ENCODE data around the gene CHERP.
"Not testable (repeated sequence)": the region's sequence is repeated elsewhere in the genome, so short reads cannot be mapped to it uniquely, and the experiment has no call there.

Gene CHERP

GRCh38 chr19:16575861-16576689 is 33.8 kb upstream of the CHERP start:
- DNase-seq, result no peak

DNA sequence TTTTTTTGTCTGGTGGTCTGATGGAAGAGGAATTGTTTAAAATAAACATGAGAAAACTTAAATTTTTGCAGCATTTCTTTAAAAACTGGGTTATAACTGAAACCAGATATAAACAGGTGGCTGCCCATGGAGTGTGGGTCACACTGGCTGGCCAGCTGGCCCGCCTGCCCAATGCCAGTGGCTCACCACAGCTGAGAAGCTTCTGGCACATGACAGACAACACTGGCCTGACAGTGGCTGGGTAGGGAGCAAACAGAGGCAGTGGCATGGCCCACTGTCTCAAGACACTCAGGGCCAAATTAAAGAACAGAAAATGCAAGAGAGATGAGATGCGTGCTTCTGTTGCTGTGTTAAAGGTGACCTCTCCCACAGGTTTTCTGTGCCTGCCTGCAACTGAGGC is 33.0 kb upstream of the CHERP start:
- no peak for DNase-seq

DNA sequence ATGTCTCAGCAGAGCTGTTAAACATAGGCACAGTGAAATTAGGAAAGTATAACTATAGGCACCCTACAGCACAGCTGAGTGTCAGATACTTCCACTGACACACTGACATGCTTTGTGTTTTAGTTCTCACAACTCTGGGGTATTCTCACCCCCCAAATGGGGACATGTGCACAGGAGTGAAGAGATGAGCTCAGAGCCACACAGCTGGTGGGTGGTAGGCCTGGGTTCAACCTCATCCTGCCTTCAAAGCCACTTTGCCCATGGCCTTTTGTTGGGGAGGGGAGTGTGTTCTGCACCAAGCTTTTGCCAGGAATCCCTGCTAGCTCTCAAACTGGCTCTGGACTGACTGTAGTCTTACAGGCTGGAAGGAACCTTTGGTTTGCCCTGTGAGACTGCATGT is 31.7 kb upstream of the CHERP start:
- no peak for DNase-seq

- no peak for DNase-seq
These were observed 31.1 kb upstream of the CHERP start for GRCh38 chr19:16573296-16573695.

DNA sequence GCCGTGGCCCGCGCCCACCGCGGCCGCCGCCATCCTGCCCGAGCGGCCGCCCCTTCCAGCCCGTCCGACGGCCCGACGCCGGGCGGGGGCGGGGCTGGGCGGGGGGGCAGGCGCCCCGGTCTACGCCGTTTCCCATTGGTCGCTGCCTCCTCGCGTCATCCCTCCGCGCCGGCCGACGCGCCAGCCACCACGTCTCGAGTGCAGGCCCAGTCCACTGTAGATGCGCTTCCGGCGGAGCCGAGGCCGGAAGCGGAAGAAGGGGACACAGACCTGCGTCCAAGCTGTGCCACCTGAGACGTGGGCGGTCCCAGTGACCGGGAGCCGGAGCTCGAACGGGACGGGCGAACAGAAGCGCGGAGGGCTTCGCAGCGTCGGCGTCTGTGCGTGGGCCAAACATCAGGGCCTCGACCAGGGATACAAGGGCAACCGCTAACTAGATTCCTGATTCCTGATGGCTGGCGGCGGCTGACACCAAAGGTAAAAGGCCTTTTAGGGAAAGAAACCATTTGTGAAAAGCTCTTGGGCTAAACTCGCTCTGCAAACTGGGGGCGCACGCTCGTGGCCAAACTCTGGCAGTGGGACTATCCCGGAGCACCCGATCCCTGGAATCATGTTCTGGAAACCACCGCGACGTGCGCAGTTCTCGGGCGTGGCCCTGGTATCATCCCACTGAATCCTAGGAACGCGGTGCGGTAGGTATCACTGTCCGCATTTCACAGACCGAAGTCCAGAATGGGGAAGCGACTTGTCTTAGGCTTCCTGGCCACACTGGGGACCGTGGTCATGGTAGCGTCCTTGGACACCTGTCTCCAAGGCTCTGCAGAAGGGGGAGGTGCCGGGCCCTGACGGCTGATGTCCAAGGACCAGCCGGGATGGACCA is 30.3 kb upstream of the CHERP start, which contains the start of gene SLC35E1:
Gene SLC35E1, minus strand, starts transcription at position 84 of the 880 bp plus-strand sequence. Its CDS starts 51 bp downstream, at position 33.
- peak; percentile 94 for DNase-seq

DNA sequence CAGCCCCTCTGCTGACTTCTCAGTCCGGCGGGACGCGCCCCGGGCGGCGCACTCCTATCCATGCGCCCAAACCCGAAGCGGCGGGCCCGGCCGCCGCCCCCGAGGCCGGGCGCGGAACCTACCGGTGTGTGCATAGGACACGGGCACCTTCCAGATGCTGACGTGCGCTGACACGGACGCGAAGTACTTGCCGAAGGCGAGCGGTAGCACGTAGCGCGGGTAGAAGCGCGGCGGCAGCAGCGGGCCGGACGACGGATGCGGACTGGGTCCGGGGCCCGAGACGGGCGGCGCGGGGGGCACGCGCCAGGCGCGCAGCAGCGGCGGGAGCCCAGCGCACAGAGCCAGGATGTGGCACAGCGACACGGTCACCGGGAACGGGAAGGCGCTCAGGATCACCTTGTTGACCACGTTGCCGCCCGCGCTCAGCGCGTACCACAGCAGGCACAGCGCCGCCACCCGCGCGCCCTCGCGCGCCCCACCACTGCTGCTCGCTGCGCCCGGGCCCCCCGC is 29.6 kb upstream of the CHERP start:
- DNase-seq, result peak; percentile 45

DNA sequence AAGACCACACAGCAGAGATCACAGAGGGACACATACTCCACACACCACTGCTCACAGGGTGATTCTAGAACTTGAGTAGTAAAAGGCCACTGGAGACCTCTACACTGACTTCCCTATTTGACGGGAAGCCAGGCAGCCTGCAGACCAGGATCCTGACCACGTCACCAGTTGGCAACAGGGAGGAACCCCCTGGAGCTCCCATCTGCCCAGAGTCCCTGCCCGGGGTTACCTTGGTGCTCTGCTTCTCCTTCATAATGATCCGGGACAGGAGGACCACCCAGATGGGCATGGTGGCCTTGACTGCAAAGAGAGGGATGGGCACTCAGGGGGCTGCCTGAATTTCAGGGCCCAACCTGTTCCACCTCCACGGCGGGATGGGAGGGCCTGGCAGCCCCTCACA is 29.0 kb upstream of the CHERP start:
- DNase-seq, result no peak

GRCh38 chr19:16569609-16570320 is 27.5 kb upstream of the CHERP start:
- no peak for DNase-seq

DNA sequence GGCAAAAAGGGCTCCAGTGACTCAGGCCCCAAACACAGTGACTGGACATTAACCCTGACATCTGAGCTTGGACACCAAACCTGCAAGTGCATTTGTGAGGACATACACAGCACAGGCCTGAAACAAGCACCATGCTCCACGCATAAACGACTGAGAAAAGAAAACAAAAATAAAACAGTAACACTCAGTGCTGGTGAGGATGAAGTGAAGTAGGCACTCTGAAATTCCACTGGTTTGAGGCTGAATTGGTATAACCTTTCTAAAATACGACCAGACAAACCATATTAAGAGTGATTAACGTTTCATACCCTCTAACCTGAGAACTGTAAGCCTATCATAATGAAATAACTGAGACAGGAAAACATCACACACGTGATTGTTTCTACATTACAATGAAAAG is 24.5 kb upstream of the CHERP start:
- DNase-seq, result no peak

GRCh38 chr19:16566161-16566560 is 23.9 kb upstream of the CHERP start:
- peak; percentile 90 for DNase-seq

DNA sequence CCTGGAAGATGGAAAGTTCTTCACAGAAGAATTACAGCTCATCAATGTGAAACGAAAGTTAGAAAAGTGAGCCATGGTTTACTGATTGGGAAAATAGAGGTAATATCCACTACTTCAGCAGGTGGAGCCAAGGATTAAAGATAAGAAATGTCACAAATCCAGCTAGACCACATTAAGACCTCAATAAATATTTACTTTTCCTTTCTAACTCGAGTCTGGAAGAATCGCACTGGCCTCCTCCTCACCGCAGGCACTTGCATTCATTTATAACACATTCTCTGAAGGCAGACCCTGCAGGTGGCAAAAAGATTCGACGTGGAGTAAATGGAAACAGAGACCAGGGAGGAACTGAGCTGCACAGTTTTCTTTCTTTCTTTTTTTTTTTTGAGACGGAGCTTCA is 22.6 kb upstream of the CHERP start:
- DNase-seq, result no peak

GRCh38 chr19:16562608-16563025 is 20.4 kb upstream of the CHERP start:
- DNase-seq, result no peak

GRCh38 chr19:16561382-16561781 is 19.1 kb upstream of the CHERP start:
- no peak for DNase-seq

GRCh38 chr19:16559780-16560276 is 17.6 kb upstream of the CHERP start:
- DNase-seq, result no peak

- DNase-seq, result no peak
These were observed 12.5 kb upstream of the CHERP start for GRCh38 chr19:16554776-16555175.

GRCh38 chr19:16551902-16552301 is 9.7 kb upstream of the CHERP start:
- DNase-seq, result not testable (repeated sequence)

- no peak for DNase-seq
These were observed 6.7 kb upstream of the CHERP start for GRCh38 chr19:16548956-16549355.

DNA sequence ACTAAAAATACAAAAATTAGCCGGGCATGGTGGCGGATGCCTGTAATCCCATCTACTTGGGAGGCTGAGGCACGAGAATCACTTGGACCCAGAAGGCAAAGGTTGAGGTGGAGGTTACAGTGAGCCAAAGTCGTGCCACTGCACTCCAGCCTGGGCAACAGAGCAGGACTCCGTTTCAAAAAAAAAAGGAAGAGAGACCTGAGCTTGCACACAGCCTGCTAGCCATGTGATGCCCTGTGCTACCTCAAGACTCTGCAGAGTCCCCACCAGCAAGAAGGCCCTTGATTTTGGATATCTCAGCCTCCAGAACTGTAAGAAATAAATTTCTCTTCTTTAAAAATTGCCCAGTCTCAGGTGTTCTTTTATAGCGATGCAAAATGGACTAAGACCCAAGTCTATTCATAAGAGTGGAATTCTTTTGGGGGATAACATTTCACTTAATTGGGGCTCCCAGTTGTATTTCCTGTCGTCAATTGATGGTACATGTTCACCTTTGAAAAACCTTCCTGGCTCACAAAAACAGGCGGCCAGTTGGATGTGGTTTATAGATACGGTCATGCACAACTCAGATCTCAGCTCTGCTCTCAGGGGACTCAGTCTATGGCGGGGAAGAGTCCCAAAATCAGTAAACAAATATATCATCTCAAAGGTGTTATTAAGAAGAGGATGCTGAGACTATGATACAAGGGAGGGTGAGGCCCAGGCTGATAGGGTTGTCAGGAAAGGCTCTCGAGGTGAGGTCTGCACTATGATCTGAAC is 2.4 kb upstream of the CHERP start:
- DNase-seq, result no peak

GRCh38 chr19:16543734-16544133 is 1.5 kb upstream of the CHERP start:
- not testable (repeated sequence) for DNase-seq

- no peak for DNase-seq
These were observed 754 bp upstream of the CHERP start for GRCh38 chr19:16542910-16543472.

- DNase-seq, result peak; percentile 11
These were observed 652 bp downstream of the CHERP start for GRCh38 chr19:16541526-16542044.
